MCF 10A (cell line): Measurements from ENCODE around the gene PLXDC1. TPM values are rescaled to one million over a fixed set of nuclear protein-coding genes. Genes with fewer than 3 reads are reported as not detected.
"Not testable (repeated sequence)": the region's sequence is repeated elsewhere in the genome, so short reads cannot be mapped to it uniquely, and the experiment has no call there.

ENCODE experiments used
- BruUV-seq: library from RNA; stranded (reverse); fragments of 400-500 nt; replicated peaks from 2 replicates; lab custom pipeline; 2021; lab: Mats Ljungman, UMichigan
- CTCF ChIA-PET: fragments of 300-600 bp; sonication (Branson Sonifier 250); formaldehyde crosslinking; extraction: SDS; loops from one replicate; lab custom pipeline; 2021; ENCODE audit warnings: antibody characterized with exemption, inconsistent platforms; lab: Yijun Ruan, JAX
- POLR2A ChIA-PET: fragments of 300-600, 350-650 bp; sonication (Branson Sonifier 250); formaldehyde crosslinking; extraction: SDS; loops from one replicate; lab custom pipeline; 2020; ENCODE audit warnings: antibody characterized with exemption, inconsistent platforms; lab: Yijun Ruan, JAX
- DNase-seq: peaks from one replicate; pipeline ENCODE4 v3.0.0-alpha.2; 2018; ENCODE audit not compliant: unreplicated experiment
- H3K27ac Mint-ChIP-seq: one replicate; pipeline ENCODE4 v1.8.0; 2022; ENCODE audit warnings: mild to moderate bottlenecking, low read depth, mixed read lengths; ENCODE audit not compliant: unreplicated experiment
- H3K27me3 Mint-ChIP-seq: one replicate; pipeline ENCODE4 v1.8.0; 2022; ENCODE audit warnings: mixed read lengths; ENCODE audit not compliant: insufficient read depth, unreplicated experiment
- H3K36me3 Mint-ChIP-seq: one replicate; pipeline ENCODE4 v1.8.0; 2022; ENCODE audit warnings: mild to moderate bottlenecking, moderate library complexity, mixed read lengths; ENCODE audit not compliant: insufficient read depth, unreplicated experiment
- H3K4me1 Mint-ChIP-seq: one replicate; pipeline ENCODE4 v1.8.0; 2022; ENCODE audit warnings: mixed read lengths; ENCODE audit not compliant: insufficient read depth, unreplicated experiment
- H3K4me3 Mint-ChIP-seq: one replicate; pipeline ENCODE4 v1.8.0; 2022; ENCODE audit warnings: mild to moderate bottlenecking, moderate library complexity, mixed read lengths; ENCODE audit not compliant: unreplicated experiment
- H3K9me3 Mint-ChIP-seq: one replicate; pipeline ENCODE4 v1.8.0; 2022; ENCODE audit warnings: mixed read lengths; ENCODE audit not compliant: unreplicated experiment
- intact Hi-C: fragments of 100-400 bp; cut with micrococcal nuclease; formaldehyde crosslinking; loops from 2 replicates; pipeline ENCODE4 v1.14.1; 2022
- total RNA-seq: library from RNA; stranded (reverse); gene quantifications from 2 replicates; pipeline ENCODE4 v1.2.3, GENCODE V29; 2022
- TF ChIP-seq, protein P1 (sequence below): fragments of 200-600 bp; IDR thresholded peaks from one replicate; pipeline ENCODE4 v1.8.0; 2022; ENCODE audit warnings: antibody characterized with exemption, mild to moderate bottlenecking; ENCODE audit not compliant: unreplicated experiment

The PLXDC1 gene
- total RNA-seq, 1 experiment from 2014 or later: 0.61 TPM

DNA sequence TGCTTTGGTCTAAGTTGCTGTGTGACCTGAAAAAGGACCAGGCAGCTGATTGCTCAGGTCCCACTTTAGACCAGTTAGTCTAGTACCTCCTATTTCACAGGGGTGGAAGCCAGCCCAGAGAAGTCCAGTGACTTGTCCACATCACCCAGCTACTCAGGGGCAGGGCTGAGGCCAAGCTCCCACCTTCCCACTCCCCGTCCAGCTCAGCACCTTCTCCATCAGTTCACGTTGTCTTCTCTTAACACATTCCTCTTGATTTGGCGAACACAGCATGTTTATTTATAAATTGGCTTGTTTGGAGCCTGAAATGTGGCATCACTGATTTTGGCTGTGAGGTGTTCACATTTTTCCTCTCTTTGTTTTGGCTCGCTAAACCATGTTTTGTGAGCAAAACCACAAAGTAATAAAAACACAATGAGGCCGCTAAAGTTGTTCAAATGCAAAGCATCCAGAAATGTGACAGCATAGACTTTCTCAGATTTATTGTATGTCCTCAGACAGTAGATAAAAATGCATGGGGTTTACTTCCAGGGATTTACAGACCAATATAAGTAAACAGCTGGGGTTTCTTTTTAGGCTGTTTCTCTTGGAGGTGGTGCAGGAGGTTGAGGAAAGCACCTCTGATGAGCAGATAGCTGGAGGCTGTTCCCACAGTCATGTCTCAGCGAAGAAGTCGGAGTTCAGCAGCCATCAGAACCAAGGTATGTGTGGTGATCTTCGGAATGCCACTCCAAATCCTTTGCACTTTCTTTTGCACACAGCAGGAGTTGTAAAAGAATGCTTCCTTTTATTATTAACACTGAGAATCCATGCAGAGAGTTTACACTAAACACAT, 88.4 kb downstream of the PLXDC1 start:
- Mint-ChIP-seq H3K9me3 (no peaks in the 10 kb centered on the region), H3K4me3 (no peak overlapping the region), H3K27ac (no peak overlapping the region), H3K36me3 (no peaks in the 10 kb centered on the region), H3K4me1 (peaks cover 14% of the 10 kb centered on the region), H3K27me3 (no peaks in the 10 kb centered on the region)
- DNase-seq: peak; percentile 34
- ChIA-PET POLR2A (interaction anchor here (0.5 to 1.2 kb wide), 4 partner anchors 80 to 852 kb away, joined by 3 to 4 read pairs (median 4); no protein-coding TSS in a partner anchor), CTCF (interaction anchor here (0.6 to 6.4 kb wide), 4 partner anchors 16 to 137 kb away, joined by 3 to 26 read pairs (median 6); no protein-coding TSS in a partner anchor)
- BruUV-seq: no TSS peak
- TF ChIP-seq, protein P1, sequence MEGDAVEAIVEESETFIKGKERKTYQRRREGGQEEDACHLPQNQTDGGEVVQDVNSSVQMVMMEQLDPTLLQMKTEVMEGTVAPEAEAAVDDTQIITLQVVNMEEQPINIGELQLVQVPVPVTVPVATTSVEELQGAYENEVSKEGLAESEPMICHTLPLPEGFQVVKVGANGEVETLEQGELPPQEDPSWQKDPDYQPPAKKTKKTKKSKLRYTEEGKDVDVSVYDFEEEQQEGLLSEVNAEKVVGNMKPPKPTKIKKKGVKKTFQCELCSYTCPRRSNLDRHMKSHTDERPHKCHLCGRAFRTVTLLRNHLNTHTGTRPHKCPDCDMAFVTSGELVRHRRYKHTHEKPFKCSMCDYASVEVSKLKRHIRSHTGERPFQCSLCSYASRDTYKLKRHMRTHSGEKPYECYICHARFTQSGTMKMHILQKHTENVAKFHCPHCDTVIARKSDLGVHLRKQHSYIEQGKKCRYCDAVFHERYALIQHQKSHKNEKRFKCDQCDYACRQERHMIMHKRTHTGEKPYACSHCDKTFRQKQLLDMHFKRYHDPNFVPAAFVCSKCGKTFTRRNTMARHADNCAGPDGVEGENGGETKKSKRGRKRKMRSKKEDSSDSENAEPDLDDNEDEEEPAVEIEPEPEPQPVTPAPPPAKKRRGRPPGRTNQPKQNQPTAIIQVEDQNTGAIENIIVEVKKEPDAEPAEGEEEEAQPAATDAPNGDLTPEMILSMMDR: no peak
- intact Hi-C loops: no loop called here

DNA sequence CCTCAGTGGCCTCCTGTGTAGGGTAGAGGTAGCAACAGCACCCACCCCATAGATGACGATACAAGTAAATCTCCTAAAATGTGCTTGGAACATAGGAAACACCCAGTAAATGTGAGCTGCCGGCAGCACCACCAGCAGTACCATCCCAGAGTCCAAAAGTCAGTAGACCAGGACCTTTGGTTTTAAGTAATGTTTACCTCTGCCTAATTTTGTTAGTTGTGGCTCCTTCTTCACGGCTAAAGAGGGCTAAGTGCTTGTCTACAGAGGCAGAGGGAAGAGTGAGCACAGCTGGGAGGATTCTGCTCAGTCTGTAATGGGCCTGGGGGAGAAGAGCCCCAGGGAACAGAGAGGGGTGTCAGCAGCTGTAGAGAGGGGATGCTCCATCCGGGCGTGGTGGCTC, 92.9 kb downstream of the PLXDC1 start:
- intact Hi-C loops: no loop called here
- Mint-ChIP-seq H3K4me1 (peaks cover 12% of the 10 kb centered on the region), H3K4me3 (no peak overlapping the region), H3K36me3 (no peaks in the 10 kb centered on the region), H3K9me3 (no peaks in the 10 kb centered on the region), H3K27me3 (peaks cover 7% of the 10 kb centered on the region), H3K27ac (no peak overlapping the region)
- ChIA-PET CTCF (interaction anchor here (0.6 kb wide), 2 partner anchors 30 to 75 kb away, joined by 3 read pairs; no protein-coding TSS in a partner anchor), POLR2A (no interaction called here)
- DNase-seq: no peak
- TF ChIP-seq, protein P1: no peak
- no TSS peak for BruUV-seq

- H3K4me3 Mint-ChIP-seq: peak overlapping the region; percentile 70
- ChIA-PET CTCF (interaction anchor here (0.6 kb wide), 1 partner anchor 29 kb away, joined by 3 read pairs; no protein-coding TSS in a partner anchor), POLR2A (interaction anchor here (1.2 kb wide), 1 partner anchor 188 kb away, joined by 8 read pairs; the partner anchor contains the start of gene LASP1)
- H3K27me3 Mint-ChIP-seq: peaks cover 15% of the 10 kb centered on the region
- no peaks in the 10 kb centered on the region for H3K36me3 Mint-ChIP-seq
- intact Hi-C loops: no loop called here
- TF ChIP-seq, protein P1: no peak
- H3K27ac Mint-ChIP-seq: no peak overlapping the region
- BruUV-seq: no TSS peak
- DNase-seq: no peak
- H3K4me1 Mint-ChIP-seq: peaks cover 5% of the 10 kb centered on the region
- H3K9me3 Mint-ChIP-seq: no peaks in the 10 kb centered on the region
Measured at GRCh38 chr17:39057701-39058206, 93.7 kb downstream of the PLXDC1 start.

DNA sequence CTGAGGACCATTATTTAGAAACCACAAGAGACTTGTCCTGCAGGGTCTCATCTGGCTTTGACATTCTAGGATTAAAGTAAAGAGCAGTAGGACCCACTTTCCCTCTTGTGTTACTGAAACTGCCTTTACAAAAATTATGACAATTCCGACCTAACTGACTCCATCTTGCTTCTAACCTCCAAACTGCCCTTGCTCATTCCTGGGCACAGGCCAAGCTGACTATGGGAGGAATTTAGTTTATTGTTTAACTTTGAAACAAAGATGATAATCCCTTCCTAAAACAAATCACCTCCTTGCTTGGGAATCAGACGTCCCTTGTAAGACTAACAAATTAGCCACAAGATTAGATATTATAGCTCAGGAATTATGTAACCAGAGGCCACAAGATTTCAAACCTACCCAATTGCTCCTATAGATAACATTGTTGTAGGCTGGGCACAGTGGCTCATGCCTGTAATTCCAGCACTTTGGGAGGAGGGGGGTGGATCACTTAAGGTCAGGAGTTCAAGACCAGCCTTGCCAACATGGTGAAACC, 97.3 kb downstream of the PLXDC1 start:
- no TSS peak for BruUV-seq
- Mint-ChIP-seq H3K4me3 (no peak overlapping the region), H3K4me1 (no peaks in the 10 kb centered on the region), H3K9me3 (no peaks in the 10 kb centered on the region), H3K27me3 (peaks cover 27% of the 10 kb centered on the region), H3K36me3 (no peaks in the 10 kb centered on the region), H3K27ac (no peak overlapping the region)
- ChIA-PET POLR2A (interaction anchor here (1.1 kb wide), 1 partner anchor 98 kb away, joined by 3 read pairs; no protein-coding TSS in a partner anchor), CTCF (interaction anchor here (0.7 kb wide), 1 partner anchor 159 kb away, joined by 3 read pairs; no protein-coding TSS in a partner anchor)
- no peak for DNase-seq
- TF ChIP-seq, protein P1: no peak
- intact Hi-C loops: no loop called here

- H3K27me3 Mint-ChIP-seq: peaks cover 27% of the 10 kb centered on the region
- H3K27ac Mint-ChIP-seq, H3K9me3 Mint-ChIP-seq, H3K4me3 Mint-ChIP-seq, CTCF ChIA-PET, intact Hi-C loops, BruUV-seq, DNase-seq, POLR2A ChIA-PET, H3K4me1 Mint-ChIP-seq, H3K36me3 Mint-ChIP-seq: not testable (repeated sequence)
Measured at GRCh38 chr17:39052423-39052822, 99.0 kb downstream of the PLXDC1 start.
